ENCODE results near the gene TREM2.

- TF ChIP-seq, protein P1, sequence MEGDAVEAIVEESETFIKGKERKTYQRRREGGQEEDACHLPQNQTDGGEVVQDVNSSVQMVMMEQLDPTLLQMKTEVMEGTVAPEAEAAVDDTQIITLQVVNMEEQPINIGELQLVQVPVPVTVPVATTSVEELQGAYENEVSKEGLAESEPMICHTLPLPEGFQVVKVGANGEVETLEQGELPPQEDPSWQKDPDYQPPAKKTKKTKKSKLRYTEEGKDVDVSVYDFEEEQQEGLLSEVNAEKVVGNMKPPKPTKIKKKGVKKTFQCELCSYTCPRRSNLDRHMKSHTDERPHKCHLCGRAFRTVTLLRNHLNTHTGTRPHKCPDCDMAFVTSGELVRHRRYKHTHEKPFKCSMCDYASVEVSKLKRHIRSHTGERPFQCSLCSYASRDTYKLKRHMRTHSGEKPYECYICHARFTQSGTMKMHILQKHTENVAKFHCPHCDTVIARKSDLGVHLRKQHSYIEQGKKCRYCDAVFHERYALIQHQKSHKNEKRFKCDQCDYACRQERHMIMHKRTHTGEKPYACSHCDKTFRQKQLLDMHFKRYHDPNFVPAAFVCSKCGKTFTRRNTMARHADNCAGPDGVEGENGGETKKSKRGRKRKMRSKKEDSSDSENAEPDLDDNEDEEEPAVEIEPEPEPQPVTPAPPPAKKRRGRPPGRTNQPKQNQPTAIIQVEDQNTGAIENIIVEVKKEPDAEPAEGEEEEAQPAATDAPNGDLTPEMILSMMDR (IDR thresholded peaks at IDR 0.05; ENCODE audit: low read depth, low read length, poor library complexity, severe bottlenecking) = no peak
- TF ChIP-seq EZH2phosphoT487 (IDR thresholded peaks at IDR 0.05; ENCODE audit: borderline replicate concordance, low read length) = no peak
Measured at GRCh38 chr6:41122918-41123317, 40.0 kb downstream of the TREM2 start.
